ENCODE measurements around the gene KCNIP2. TPM values are rescaled to one million over a fixed set of nuclear protein-coding genes. Genes with fewer than 3 reads are reported as not detected.

KCNIP2 gene
- total and polyA plus RNA-seq, 11 donors, result 85.1 to 862 (median 214) TPM

GRCh38 chr10:101782811-101783735, 60.5 kb downstream of the KCNIP2 start, which contains the start of gene NPM3:
TSS of gene NPM3 (minus strand) at chr10:101783446. CDS start at chr10:101783390, 56 bp downstream.
- ATAC-seq (peak; percentile 60 to 81 (median 77)), DNase-seq (peak; percentile 81 to 87 (median 85))
- Histone ChIP-seq H3K36me3 (peaks cover 0 to 44% (median 42%) of the 10 kb centered on the region in 9 donors), H3K27me3 (peaks cover 0 to 18% (median 5%) of the 10 kb centered on the region in 9 donors), H3K27ac (peak within 1 kb of the TSS in 8 of 12 donors; percentile 20 to 68 (median 40)), H3K4me1 (peaks cover 0 to 55% (median 38%) of the 10 kb centered on the region in 12 donors), H3K4me3 (peak within 1 kb of the TSS; percentile 25 to 84 (median 66)), H3K9me3 (no peaks in the 10 kb centered on the region)
- WGBS, 4 donors, result 1 to 3% (median 3%) methylated on average over 37 to 57 of the region's 57 CpGs
- intact Hi-C loops (cut with DNase I), result loop anchor here in 5 of 10 donors (5.0 kb wide), 3 partner anchors 34 to 571 kb away; partner anchors contain the start of gene OGA (in 1 of the 5)
- TF ChIP-seq CTCF (IDR thresholded peaks at IDR 0.05) (no peak), POLR2A (IDR thresholded peaks at IDR 0.05) (no peak)

GRCh38 chr10:101781984-101782810, 61.4 kb downstream of the KCNIP2 start:
- 60 to 67% (median 64%) methylated on average over 14 to 17 of the region's 17 CpGs for WGBS, 4 donors
- Histone ChIP-seq H3K4me3 (peak overlapping the region; percentile 25 to 84 (median 66)), H3K27me3 (peaks cover 0 to 26% (median 11%) of the 10 kb centered on the region in 9 donors), H3K27ac (no peak overlapping the region), H3K9me3 (no peaks in the 10 kb centered on the region), H3K36me3 (peaks cover 0 to 35% (median 33%) of the 10 kb centered on the region in 9 donors), H3K4me1 (peaks cover 0 to 55% (median 38%) of the 10 kb centered on the region in 12 donors)
- intact Hi-C loops (cut with DNase I), result loop anchor here in 8 of 10 donors (2.0 to 5.0 kb wide), 5 partner anchors 35 to 570 kb away; partner anchors contain the start of gene OGA (in 1 of the 8)
- DNase-seq, result no peak
- ATAC-seq, result peak in 1 of 4 donors; percentile 1
- no peak for TF ChIP-seq POLR2A (IDR thresholded peaks at IDR 0.05)
- TF ChIP-seq CTCF (IDR thresholded peaks at IDR 0.05), result no peak

- Histone ChIP-seq H3K4me3 (no peak overlapping the region), H3K27ac (no peak overlapping the region), H3K9me3 (no peaks in the 10 kb centered on the region), H3K36me3 (peaks cover 0 to 29% (median 28%) of the 10 kb centered on the region in 9 donors), H3K4me1 (peaks cover 0 to 55% (median 38%) of the 10 kb centered on the region in 12 donors), H3K27me3 (peaks cover 0 to 31% (median 14%) of the 10 kb centered on the region in 9 donors)
- intact Hi-C loops (cut with DNase I), result loop anchor here in 8 of 10 donors (2.0 to 5.0 kb wide), 5 partner anchors 36 to 569 kb away; partner anchors contain the start of gene OGA (in 1 of the 8)
- WGBS, 4 donors, result 75 to 87% (median 81%) methylated on average over 7 of the region's 7 CpGs
- ATAC-seq, result no peak
- DNase-seq, result no peak
- TF ChIP-seq CTCF (IDR thresholded peaks at IDR 0.05), result no peak
- TF ChIP-seq POLR2A (IDR thresholded peaks at IDR 0.05), result no peak
These were observed 62.0 kb downstream of the KCNIP2 start for GRCh38 chr10:101781655-101781983.
